ENCODE data around the gene MGA. TPM values are rescaled to one million over a fixed set of nuclear protein-coding genes. Genes with fewer than 3 reads are reported as not detected.

Gene MGA
- total and polyA plus RNA-seq, 2 experiments from 2014 or later = 42.6 to 58.9 TPM

- Histone ChIP-seq H3K79me2 (replicated peaks; ENCODE audit: insufficient read depth) (peaks cover 37% of the 10 kb centered on the region), H2AFZ (no peak overlapping the region), H3K27ac (ENCODE audit: low read depth) (no peak overlapping the region), H3K4me3 (no peak overlapping the region), H4K20me1 (replicated peaks; ENCODE audit: insufficient read depth) (no peaks in the 10 kb centered on the region; the same call in none of the 2 replicates), H3K27me3 (ENCODE audit: insufficient read depth) (no peaks in the 10 kb centered on the region), H3K9me2 (ENCODE audit: insufficient read depth) (no peaks in the 10 kb centered on the region), H3K4me2 (no peak overlapping the region), H3F3A (replicated peaks; ENCODE audit: low read depth) (no peaks in the 10 kb centered on the region), H3K4me1 (ENCODE audit: insufficient read depth) (no peaks in the 10 kb centered on the region), H3K36me3 (ENCODE audit: insufficient read depth) (no peaks in the 10 kb centered on the region)
- Mint-ChIP-seq H3K9me3 (peaks cover 16% of the 10 kb centered on the region), H3K27me3 (ENCODE audit: insufficient read depth, low read depth, poor library complexity) (peaks cover 3% of the 10 kb centered on the region), H3K27ac (no peak overlapping the region), H3K4me3 (no peak overlapping the region), H3K4me1 (peaks cover 2% of the 10 kb centered on the region; the same call in 1 of the 3 replicates), H3K36me3 (ENCODE audit: low read depth) (peaks cover 13% of the 10 kb centered on the region; the same call in 2 of the 3 replicates)
- no peak for ATAC-seq
- DNase-seq (ENCODE audit: low spot score) = no peak
- TF ChIP-seq EZH2 (IDR thresholded peaks at IDR 0.05; ENCODE audit: low read depth, unreplicated experiment) (no peak), NANOG (IDR thresholded peaks at IDR 0.05; ENCODE audit: borderline replicate concordance) (no peak), ETS1 (IDR thresholded peaks at IDR 0.05) (no peak), JUNB (IDR thresholded peaks at IDR 0.05; ENCODE audit: unreplicated experiment) (no peak), CTCF (conservative IDR thresholded peaks at IDR 0.05; ENCODE audit: low read depth in 2 of 2) (no peak), ZNF331 (CRISPR knock-in tag; IDR thresholded peaks at IDR 0.05; ENCODE audit: low read depth) (no peak), ZNF462 (CRISPR knock-in tag; IDR thresholded peaks at IDR 0.05) (no peak), CREB1 (CRISPR knock-in tag; IDR thresholded peaks at IDR 0.05; ENCODE audit: low read depth) (no peak), ZNF114 (CRISPR knock-in tag; IDR thresholded peaks at IDR 0.05) (no peak), STAT1 (IDR thresholded peaks at IDR 0.05; ENCODE audit: unreplicated experiment) (no peak), POLR2AphosphoS5 (IDR thresholded peaks at IDR 0.05; ENCODE audit: low read depth) (no peak), REST (IDR thresholded peaks at IDR 0.05; ENCODE audit: unreplicated experiment) (no peak), EZH2phosphoT487 (IDR thresholded peaks at IDR 0.05; ENCODE audit: unreplicated experiment) (no peak)
These were observed 9.4 kb upstream of the MGA start for GRCh38 chr15:41650806-41651205.
